Mononuclear cell (primary cell): ENCODE results near the gene RNF144B. TPM values are rescaled to one million over a fixed set of nuclear protein-coding genes. Genes with fewer than 3 reads are reported as not detected.
"Not testable (repeated sequence)": the region's sequence is repeated elsewhere in the genome, so short reads cannot be mapped to it uniquely, and the experiment has no call there.

Source experiments
- H3K27me3 ChIP-seq: 2 replicates; pipeline ENCODE4 v1.6.0; 2011; ENCODE audit warnings: low read length, control low read depth; ENCODE audit not compliant: insufficient read depth
- H3K4me1 ChIP-seq: 2 replicates; pipeline ENCODE4 v1.5.1; 2011; ENCODE audit warnings: mild to moderate bottlenecking, low read length, control low read depth; ENCODE audit not compliant: insufficient read depth
- H3K4me3 ChIP-seq: 2 replicates; pipeline ENCODE4 v1.5.1; 2011; ENCODE audit warnings: mild to moderate bottlenecking, low read length, moderate library complexity
- H3K9me3 ChIP-seq: 2 replicates; pipeline ENCODE4 v1.5.1; 2011; ENCODE audit warnings: low read depth, mild to moderate bottlenecking, control low read depth, low read length
- total RNA-seq: library from RNA; depleted of rRNA; stranded (reverse); fragments of >200 nt; gene quantifications from one replicate; pipeline ENCODE4 v1.2.3, GENCODE V29; 2012

RNF144B gene
- total RNA-seq, 1 donor = 26.1 TPM

- H3K4me3 ChIP-seq = no peak overlapping the region
- no peaks in the 10 kb centered on the region for H3K9me3 ChIP-seq
- peaks cover 22% of the 10 kb centered on the region for H3K4me1 ChIP-seq
- H3K27me3 ChIP-seq = no peaks in the 10 kb centered on the region
These were observed 45.5 kb downstream of the RNF144B start for GRCh38 chr6:18432619-18433018.

DNA sequence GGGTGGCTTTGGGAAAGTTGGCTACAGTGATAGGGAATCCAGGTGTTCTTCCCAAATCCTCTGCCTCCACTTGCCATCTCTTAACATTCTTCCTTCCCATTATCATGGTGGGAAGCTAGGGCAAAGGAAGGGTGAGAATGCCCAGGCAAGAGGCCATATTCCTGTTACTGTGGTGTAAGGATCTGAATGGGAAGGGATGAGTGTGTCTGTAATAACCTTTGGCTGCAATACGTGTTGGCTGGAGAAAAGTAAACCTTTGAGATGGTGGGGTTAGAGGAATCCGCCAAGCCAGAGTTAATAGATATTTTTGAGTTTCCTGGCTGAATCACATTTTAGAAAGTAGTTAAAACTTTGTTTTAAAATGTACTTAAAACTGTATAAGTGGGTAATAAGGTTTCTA lies 45.9 kb downstream of the RNF144B start:
- H3K27me3 ChIP-seq = no peaks in the 10 kb centered on the region
- no peaks in the 10 kb centered on the region for H3K9me3 ChIP-seq
- H3K4me1 ChIP-seq = peaks cover 25% of the 10 kb centered on the region
- H3K4me3 ChIP-seq = no peak overlapping the region

DNA sequence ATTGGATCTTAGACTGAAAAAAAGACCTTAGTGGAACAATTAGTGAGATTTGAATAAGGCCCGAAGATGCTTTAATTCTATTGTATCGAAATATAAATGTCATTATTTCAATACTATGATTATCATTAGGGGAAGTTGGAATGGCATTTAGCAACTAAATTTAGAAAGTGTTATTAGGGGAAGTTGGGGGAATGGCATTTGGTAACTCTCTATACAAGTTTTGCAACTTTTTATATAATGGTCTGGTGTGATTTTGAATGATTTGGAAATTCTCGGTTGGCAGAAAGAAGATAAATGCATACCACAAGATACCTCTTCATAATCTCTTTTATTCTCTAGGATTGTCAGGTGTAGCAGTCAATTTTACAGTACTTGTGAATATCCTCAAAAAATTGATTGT lies 49.2 kb downstream of the RNF144B start:
- Histone ChIP-seq H3K9me3 (no peaks in the 10 kb centered on the region), H3K4me1 (peaks cover 32% of the 10 kb centered on the region), H3K4me3 (no peak overlapping the region), H3K27me3 (no peaks in the 10 kb centered on the region)

DNA sequence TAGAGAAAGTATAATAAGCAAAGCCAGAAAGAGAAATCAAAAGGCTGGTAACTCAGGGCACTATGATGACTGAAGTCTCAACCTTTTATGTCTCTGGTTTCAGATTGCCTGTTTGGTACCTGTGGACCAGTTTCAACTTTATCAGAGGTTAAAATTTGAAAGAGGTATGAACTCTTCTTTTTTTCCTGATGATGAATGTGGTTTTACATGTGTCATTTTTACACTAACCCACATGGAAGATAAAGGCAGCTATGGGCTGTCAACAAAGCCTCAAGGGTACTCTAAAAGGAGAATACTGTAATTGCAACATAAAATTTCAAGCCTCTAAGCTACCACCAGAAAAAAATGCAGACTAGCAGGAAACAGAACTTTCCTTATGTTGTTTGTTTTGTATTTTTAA lies 52.4 kb downstream of the RNF144B start:
- Histone ChIP-seq H3K27me3 (no peaks in the 10 kb centered on the region), H3K9me3 (no peaks in the 10 kb centered on the region), H3K4me1 (peaks cover 24% of the 10 kb centered on the region), H3K4me3 (no peak overlapping the region)

GRCh38 chr6:18441251-18441979 lies 54.3 kb downstream of the RNF144B start:
- Histone ChIP-seq H3K4me1 (peaks cover 24% of the 10 kb centered on the region), H3K27me3 (no peaks in the 10 kb centered on the region), H3K4me3 (no peak overlapping the region), H3K9me3 (no peaks in the 10 kb centered on the region)

DNA sequence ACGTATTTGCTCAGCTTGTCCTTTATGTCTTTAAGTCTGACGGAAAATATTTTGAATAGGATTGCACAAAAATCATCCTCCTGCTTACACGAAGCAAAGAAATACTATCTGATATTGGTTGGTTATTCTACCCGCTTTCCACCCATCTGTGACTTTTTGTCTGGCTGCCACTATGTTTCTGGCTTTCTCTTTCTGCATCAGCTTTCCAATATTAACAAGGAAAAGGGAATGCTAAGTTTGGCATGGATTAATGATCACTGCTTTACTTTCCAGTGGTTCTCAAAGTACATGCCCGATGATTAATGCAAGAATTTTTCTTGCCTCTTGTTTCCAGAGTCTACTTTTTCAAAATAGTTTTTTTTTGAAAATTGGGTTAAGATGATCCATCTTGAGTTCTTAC lies 57.0 kb downstream of the RNF144B start:
- Histone ChIP-seq H3K9me3 (no peaks in the 10 kb centered on the region), H3K27me3 (no peaks in the 10 kb centered on the region), H3K4me3 (no peak overlapping the region), H3K4me1 (peaks cover 11% of the 10 kb centered on the region)

- peaks cover 5% of the 10 kb centered on the region for H3K4me1 ChIP-seq
- no peaks in the 10 kb centered on the region for H3K27me3 ChIP-seq
- no peaks in the 10 kb centered on the region for H3K9me3 ChIP-seq
- H3K4me3 ChIP-seq = no peak overlapping the region
These were observed 58.1 kb downstream of the RNF144B start for GRCh38 chr6:18445228-18445627.

DNA sequence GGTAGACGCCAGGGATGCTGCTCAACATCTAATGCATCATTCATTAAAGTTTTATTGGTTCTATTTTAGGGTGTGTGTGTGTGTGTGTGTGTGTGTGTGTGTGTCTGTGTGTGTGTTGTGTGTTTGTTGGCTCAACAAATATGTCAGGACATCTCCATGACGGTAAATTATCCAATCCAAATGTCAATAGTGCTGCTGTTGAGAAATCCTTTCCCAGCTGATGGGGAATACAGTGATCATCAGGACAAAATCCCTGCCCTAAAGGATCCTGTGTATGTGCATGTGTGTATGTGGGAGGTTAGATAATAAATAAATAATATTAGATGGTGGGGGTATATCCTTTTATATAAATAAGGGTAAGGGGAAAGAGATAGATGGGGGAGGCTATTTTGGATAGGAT lies 59.6 kb downstream of the RNF144B start:
- Histone ChIP-seq H3K4me3 (no peak overlapping the region), H3K27me3 (no peaks in the 10 kb centered on the region), H3K9me3 (no peaks in the 10 kb centered on the region), H3K4me1 (peaks cover 5% of the 10 kb centered on the region)

DNA sequence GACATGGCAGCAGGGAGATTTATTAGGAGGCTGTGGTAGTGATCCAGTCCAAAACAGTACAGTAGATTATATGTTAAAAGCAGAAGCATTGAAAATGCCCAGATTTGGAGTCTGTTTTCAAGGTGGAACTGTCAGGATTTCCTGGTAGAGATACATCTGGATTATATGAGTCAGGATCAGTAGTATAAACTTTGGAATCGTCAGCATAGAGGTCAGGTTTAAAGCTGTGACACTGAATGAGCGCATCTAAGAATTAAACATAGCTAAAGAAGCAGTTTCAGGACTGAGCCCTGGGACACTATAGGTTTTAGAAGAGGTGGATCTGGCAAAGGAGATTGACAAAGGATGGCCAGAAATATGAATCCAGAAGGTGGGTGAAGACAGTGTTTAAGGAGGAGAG lies 60.4 kb downstream of the RNF144B start:
- Histone ChIP-seq H3K9me3 (no peaks in the 10 kb centered on the region), H3K4me1 (peaks cover 5% of the 10 kb centered on the region), H3K4me3 (no peak overlapping the region), H3K27me3 (no peaks in the 10 kb centered on the region)

DNA sequence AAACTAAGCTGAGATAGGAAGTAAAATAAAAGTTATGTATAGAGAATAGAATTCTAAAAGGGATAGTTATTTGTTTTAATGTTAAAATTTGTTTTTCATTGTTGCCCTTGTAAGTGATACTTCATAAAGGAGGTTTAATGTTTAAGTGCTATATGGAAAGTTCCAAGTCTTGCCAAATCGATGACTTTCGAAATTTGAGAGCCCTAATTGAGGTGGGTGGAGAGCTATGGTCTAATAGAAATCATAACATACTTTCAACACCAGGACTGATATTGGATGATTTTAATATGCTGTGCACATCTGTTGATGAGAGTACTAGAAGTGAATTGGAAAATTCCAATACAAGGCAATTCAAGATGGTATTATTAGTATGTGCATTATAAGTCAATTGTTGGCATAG lies 64.6 kb downstream of the RNF144B start:
- no peak overlapping the region for H3K4me3 ChIP-seq
- H3K27me3 ChIP-seq = no peaks in the 10 kb centered on the region
- H3K9me3 ChIP-seq = no peaks in the 10 kb centered on the region
- no peaks in the 10 kb centered on the region for H3K4me1 ChIP-seq

DNA sequence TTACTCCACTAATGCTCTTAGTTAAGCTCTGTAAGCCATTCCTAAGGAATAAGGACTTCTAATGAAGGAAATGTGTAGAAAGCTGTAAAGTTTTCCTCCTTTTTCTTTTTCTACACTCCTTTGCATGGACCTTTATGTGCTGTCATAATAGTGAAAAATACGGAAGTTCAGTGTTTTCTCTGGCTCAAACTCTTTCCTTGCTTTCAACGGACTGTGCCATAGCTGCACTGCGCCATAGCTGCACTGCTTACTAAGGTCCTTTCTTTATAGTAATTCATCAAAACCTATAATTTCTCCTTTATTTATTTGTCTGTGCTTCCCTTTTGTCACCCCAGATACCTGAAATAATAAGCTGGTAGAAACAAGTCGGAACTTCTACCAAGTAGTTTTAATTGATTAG lies 67.3 kb downstream of the RNF144B start:
- Histone ChIP-seq H3K27me3 (no peaks in the 10 kb centered on the region), H3K9me3 (no peaks in the 10 kb centered on the region), H3K4me3 (no peak overlapping the region), H3K4me1 (no peaks in the 10 kb centered on the region)

DNA sequence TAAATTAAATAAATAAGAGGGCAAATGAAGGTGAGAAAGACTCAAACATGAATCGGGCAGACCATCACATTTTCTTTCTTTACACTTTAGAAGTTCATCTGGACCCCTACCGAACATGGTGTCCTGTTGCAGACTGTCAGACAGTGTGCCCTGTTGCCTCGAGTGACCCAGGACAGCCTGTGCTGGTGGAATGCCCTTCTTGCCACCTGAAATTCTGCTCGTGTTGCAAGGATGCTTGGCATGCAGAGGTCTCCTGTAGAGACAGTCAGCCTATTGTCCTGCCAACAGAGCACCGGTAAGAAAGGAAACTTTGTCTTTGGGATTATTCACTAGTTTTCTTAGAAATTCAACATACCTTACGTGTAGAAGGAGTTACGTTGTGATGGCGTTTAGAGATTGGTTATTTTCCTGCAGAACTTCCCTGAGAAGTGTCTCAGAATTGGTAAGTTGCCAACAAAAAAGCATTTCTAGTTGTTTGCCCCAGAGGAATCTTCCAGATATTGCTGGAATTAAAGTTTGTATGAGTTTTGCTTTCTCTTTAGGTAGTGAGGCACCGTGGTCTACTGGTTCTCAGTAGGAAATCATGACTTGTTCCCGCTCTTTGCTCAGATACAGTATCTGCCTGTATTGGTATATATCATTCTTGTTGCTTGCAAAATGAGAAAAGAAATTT lies 70.1 kb downstream of the RNF144B start:
- Histone ChIP-seq H3K9me3 (no peaks in the 10 kb centered on the region), H3K27me3 (no peaks in the 10 kb centered on the region), H3K4me1 (no peaks in the 10 kb centered on the region), H3K4me3 (no peak overlapping the region)

DNA sequence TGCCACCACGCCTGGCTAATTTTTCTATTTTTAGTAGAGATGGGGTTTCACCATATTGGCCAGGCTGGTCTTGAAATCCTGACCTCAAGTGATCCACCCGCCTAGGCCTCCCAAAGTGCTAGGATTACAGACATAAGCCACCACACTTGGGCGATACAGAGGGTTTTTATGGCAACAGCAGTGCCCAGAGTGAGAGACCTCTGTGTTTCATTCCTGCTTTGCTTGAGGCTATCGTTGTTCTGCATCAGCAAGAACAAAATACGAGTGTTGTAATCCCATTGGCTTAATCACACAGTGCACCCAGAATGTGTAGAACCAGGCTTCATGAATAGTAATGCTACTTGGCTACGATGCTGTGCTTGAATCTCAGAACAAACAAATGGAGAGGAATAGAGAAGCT lies 70.9 kb downstream of the RNF144B start:
- not testable (repeated sequence) for H3K27me3 ChIP-seq, H3K4me3 ChIP-seq, H3K9me3 ChIP-seq, H3K4me1 ChIP-seq

DNA sequence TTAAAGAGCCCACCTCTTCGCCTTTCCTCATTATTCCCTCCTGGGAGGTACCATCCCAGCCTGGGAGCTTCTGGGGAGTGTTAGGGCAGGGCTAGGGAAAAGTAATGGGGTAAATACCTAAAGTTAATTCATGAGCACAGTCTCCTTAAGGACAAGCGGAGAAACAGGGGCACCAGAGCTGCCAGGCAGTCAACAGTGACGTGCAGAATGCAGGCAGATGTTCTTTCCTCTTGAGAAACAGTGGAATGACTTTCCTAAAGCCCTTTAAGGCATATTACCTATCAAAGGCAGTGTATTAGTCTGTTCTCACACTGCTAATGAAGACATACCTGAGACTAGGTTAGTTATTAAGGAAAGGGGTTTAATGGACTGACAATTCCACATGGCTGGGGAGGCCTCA lies 76.3 kb downstream of the RNF144B start:
- H3K9me3 ChIP-seq = no peaks in the 10 kb centered on the region
- no peaks in the 10 kb centered on the region for H3K27me3 ChIP-seq
- H3K4me1 ChIP-seq = no peaks in the 10 kb centered on the region
- no peak overlapping the region for H3K4me3 ChIP-seq

DNA sequence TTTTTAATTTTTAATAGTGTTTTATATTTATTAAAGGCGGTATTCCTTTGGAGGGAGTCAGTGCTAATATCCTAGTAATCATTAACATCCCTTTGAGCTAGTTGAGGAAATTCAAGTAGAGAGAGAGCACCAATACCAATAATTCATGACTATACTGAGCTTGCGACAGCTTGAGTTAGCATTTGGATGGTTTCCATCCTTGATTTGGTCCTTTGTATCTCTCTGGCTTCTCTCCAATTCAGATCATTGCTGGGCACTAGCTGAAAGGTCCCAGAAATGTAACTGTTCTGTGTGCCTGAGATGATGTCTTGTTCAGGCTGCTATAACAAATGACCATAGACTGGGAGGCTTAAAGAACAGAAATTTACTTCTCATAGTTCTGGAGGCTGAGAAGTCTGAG lies 77.0 kb downstream of the RNF144B start:
- Histone ChIP-seq H3K9me3 (no peaks in the 10 kb centered on the region), H3K4me3 (no peak overlapping the region), H3K27me3 (no peaks in the 10 kb centered on the region), H3K4me1 (no peaks in the 10 kb centered on the region)
